D721Med (cell line): Measurements from ENCODE around the gene ZSCAN20.

Source experiments
- DNase-seq: peaks from one replicate; pipeline ENCODE4 v3.0.0; 2011; ENCODE audit warnings: low spot score; ENCODE audit not compliant: insufficient read length
- FAIRE-seq: peaks from 2 replicates; lab custom pipeline; 2011; peaks lifted over from hg19 to GRCh38; lab: Jason Lieb, UNC
- TF ChIP-seq, protein P1 (sequence below): IDR thresholded peaks from 2 replicates; pipeline ENCODE4 v1.5.1; 2012; ENCODE audit warnings: mild to moderate bottlenecking, control low read depth; ENCODE audit not compliant: insufficient read depth; ENCODE audit errors: missing control alignments

Gene ZSCAN20

DNA sequence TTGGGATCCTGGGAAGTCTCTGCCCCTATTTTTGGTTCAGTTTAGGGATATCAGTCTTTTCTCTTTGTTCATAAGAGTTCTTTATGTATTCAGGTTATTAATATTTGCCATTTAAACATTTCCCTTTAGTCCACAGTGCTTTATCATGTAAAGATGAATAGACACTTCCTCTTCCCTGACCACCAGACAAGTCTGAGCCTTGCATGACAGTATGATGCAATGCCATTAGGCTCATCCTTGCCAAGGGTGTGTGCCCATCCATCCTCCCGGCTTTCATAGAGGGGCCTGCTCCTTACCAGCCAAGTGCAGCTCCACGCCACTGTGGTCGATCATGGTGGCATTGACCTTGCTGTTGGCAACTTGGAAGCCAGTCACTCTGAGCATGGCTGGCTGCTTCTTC lies 52.1 kb downstream of the ZSCAN20 start:
- no peak for DNase-seq

DNA sequence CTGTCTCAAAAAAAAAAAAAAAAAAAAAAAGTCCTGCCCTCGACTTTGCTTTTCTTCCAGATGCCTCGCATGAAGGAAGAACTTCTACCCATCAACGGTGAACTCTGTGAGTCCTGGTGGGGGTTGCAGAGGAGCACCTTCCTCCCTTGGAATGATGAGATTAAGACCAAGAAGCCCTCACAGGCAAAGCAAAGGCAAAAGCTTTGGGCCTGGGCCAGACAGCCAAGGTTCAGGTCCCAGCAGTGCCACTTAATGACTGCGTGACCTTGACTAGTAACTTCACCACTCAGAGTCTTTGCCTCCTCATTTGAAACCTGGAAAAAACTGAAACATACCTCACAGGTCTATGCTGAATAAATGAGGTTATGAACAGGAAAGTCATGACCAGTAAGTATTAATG lies 55.5 kb downstream of the ZSCAN20 start:
- TF ChIP-seq, protein P1, sequence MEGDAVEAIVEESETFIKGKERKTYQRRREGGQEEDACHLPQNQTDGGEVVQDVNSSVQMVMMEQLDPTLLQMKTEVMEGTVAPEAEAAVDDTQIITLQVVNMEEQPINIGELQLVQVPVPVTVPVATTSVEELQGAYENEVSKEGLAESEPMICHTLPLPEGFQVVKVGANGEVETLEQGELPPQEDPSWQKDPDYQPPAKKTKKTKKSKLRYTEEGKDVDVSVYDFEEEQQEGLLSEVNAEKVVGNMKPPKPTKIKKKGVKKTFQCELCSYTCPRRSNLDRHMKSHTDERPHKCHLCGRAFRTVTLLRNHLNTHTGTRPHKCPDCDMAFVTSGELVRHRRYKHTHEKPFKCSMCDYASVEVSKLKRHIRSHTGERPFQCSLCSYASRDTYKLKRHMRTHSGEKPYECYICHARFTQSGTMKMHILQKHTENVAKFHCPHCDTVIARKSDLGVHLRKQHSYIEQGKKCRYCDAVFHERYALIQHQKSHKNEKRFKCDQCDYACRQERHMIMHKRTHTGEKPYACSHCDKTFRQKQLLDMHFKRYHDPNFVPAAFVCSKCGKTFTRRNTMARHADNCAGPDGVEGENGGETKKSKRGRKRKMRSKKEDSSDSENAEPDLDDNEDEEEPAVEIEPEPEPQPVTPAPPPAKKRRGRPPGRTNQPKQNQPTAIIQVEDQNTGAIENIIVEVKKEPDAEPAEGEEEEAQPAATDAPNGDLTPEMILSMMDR = no peak
- DNase-seq = no peak
- no peak for FAIRE-seq

More for the DNA sequence above, 52.1 kb downstream of the ZSCAN20 start:
- no peak for FAIRE-seq
- TF ChIP-seq, protein P1 = no peak

GRCh38 chr1:33529957-33530356 lies 57.5 kb downstream of the ZSCAN20 start:
- TF ChIP-seq, protein P1 = no peak
- no peak for FAIRE-seq
- no peak for DNase-seq

- TF ChIP-seq, protein P1 = no peak
- no peak for DNase-seq
- FAIRE-seq = no peak
Measured at GRCh38 chr1:33532250-33532649, 59.8 kb downstream of the ZSCAN20 start.

DNA sequence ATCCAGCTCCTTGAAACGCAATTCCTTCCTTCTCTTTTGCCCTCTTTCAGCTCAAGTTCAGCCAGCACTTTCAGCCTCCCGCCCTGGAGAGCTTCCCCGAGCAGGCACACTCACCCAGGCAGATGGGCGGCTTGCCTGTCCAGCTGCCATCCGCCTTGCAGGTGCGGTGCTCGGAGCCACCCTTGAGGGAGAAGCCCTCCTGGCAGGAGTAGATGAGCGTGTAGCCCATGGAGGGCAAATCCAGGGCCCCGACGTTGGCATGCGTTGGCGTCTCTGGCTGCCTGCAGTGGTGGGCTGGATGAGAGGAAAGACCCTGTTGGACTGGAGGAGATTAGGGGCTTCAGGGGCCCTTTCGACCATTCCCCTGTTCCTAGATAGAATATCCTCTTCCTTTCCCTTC lies 60.5 kb downstream of the ZSCAN20 start:
- no peak for DNase-seq
- no peak for FAIRE-seq
- TF ChIP-seq, protein P1 = no peak

DNA sequence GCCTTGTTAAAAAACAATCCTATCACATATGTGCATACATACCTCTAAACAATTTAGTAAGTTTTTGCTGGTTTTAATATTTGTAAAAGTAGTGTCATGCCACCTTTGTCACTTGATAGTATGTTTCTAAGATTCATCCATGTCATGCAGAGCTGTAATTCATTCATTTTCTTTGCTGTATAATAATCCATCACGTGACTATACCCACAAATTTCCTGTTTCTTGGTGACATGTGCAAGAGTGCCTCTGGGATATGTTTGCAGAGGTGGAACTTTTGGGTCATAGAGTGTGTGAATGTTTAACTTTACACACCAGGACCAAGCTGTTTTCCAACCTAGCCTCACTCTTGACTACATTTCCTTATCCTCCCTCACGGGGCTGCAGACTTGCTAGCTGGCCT lies 62.9 kb downstream of the ZSCAN20 start:
- TF ChIP-seq, protein P1 = no peak
- no peak for DNase-seq
- no peak for FAIRE-seq

- FAIRE-seq (no peak), DNase-seq (no peak)
- TF ChIP-seq, protein P1 = no peak
Measured at GRCh38 chr1:33537885-33538284, 65.4 kb downstream of the ZSCAN20 start.
